Fibroblast of the conjunctiva (primary cell): ENCODE measurements around the gene THUMPD2.
"Not testable (repeated sequence)": the region's sequence is repeated elsewhere in the genome, so short reads cannot be mapped to it uniquely, and the experiment has no call there.

Experiments used
- DNase-seq: peaks from one replicate; pipeline ENCODE4 v3.0.0-alpha.2; 2010; ENCODE audit warnings: low read depth

The THUMPD2 gene

GRCh38 chr2:39778775-39779340 lies at the start of gene THUMPD2:
Gene THUMPD2, minus strand, starts transcription at chr2:39779258. Its CDS starts 19 bp downstream, at chr2:39779239.
- DNase-seq, result peak; percentile 34

- no peak for DNase-seq
Observed at GRCh38 chr2:39821871-39822270, 42.8 kb upstream of the THUMPD2 start.

- no peak for DNase-seq
Observed at GRCh38 chr2:39816845-39817244, 37.8 kb upstream of the THUMPD2 start.

- no peak for DNase-seq
Observed at GRCh38 chr2:39816428-39816827, 37.4 kb upstream of the THUMPD2 start.

- DNase-seq, result no peak
Observed at GRCh38 chr2:39805936-39806608, 27.0 kb upstream of the THUMPD2 start.

- DNase-seq, result no peak
Observed at GRCh38 chr2:39803839-39804238, 24.8 kb upstream of the THUMPD2 start.

- no peak for DNase-seq
Observed at GRCh38 chr2:39800752-39801151, 21.7 kb upstream of the THUMPD2 start.

- no peak for DNase-seq
Observed at GRCh38 chr2:39796134-39796533, 17.1 kb upstream of the THUMPD2 start.

- not testable (repeated sequence) for DNase-seq
Observed at GRCh38 chr2:39790216-39790818, 11.3 kb upstream of the THUMPD2 start.

- DNase-seq, result no peak
Observed at GRCh38 chr2:39787950-39788349, 8.9 kb upstream of the THUMPD2 start.

GRCh38 chr2:39786761-39787522 lies 7.9 kb upstream of the THUMPD2 start:
- no peak for DNase-seq

GRCh38 chr2:39782591-39782990 lies 3.5 kb upstream of the THUMPD2 start:
- DNase-seq, result no peak

GRCh38 chr2:39781697-39782096 lies 2.6 kb upstream of the THUMPD2 start:
- DNase-seq, result no peak

- no peak for DNase-seq
Observed at GRCh38 chr2:39780825-39781600, 2.0 kb upstream of the THUMPD2 start.

GRCh38 chr2:39779927-39780326 lies 869 bp upstream of the THUMPD2 start:
- DNase-seq, result no peak

- DNase-seq, result no peak
Observed at GRCh38 chr2:39779341-39779851, 338 bp upstream of the THUMPD2 start.

GRCh38 chr2:39778233-39778632 lies 825 bp downstream of the THUMPD2 start:
- no peak for DNase-seq

GRCh38 chr2:39772812-39773152 lies 6.3 kb downstream of the THUMPD2 start:
- no peak for DNase-seq

- DNase-seq, result no peak
Observed at GRCh38 chr2:39772086-39772811, 6.8 kb downstream of the THUMPD2 start.

- no peak for DNase-seq
Observed at GRCh38 chr2:39762448-39762847, 16.6 kb downstream of the THUMPD2 start.

- no peak for DNase-seq
Observed at GRCh38 chr2:39757156-39757555, 21.9 kb downstream of the THUMPD2 start.
